ENCODE data around the gene BATF3.

Gene BATF3

GRCh38 chr1:212699625-212700222, at the start of gene BATF3:
Gene BATF3 (minus strand): TSS chr1:212699840. CDS start chr1:212699762, 78 bp downstream.
- Histone ChIP-seq H3K9me2 (replicated peaks; ENCODE audit: insufficient read depth, low read length) (no peaks in the 10 kb centered on the region), H4K20me1 (ENCODE audit: low read depth, low read length) (no peaks in the 10 kb centered on the region), H3K9me3 (ENCODE audit: insufficient read depth, low read length) (no peaks in the 10 kb centered on the region), H3K9ac (ENCODE audit: low read length) (peak within 1 kb of the TSS; percentile 55), H3K4me3 (ENCODE audit: insufficient read depth, low read length, poor library complexity, severe bottlenecking) (peak within 1 kb of the TSS; percentile 75), H3K4me2 (ENCODE audit: low read depth, low read length, poor library complexity, severe bottlenecking) (peak within 1 kb of the TSS; percentile 90), H3K79me2 (ENCODE audit: insufficient read depth, low read length) (no peaks in the 10 kb centered on the region), H3K36me3 (ENCODE audit: low read length) (no peaks in the 10 kb centered on the region), H3K27me3 (ENCODE audit: low read length) (no peaks in the 10 kb centered on the region), H2AFZ (ENCODE audit: low read depth, low read length, severe bottlenecking) (peak within 1 kb of the TSS; percentile 95), H3F3A (ENCODE audit: insufficient read depth) (peaks cover 20% of the 10 kb centered on the region), H3K27ac (ENCODE audit: low read depth, low read length) (no peak within 1 kb of the TSS)
- TF ChIP-seq CTCF (IDR thresholded peaks at IDR 0.05; ENCODE audit: insufficient read depth, low read length, poor library complexity, severe bottlenecking) (no peak), EZH2phosphoT487 (conservative IDR thresholded peaks at IDR 0.05; ENCODE audit: low read length) (no peak)

GRCh38 chr1:212746546-212746945, 46.9 kb upstream of the BATF3 start:
- H3K27ac ChIP-seq (ENCODE audit: low read depth, low read length): no peak overlapping the region
- no peaks in the 10 kb centered on the region for H3K36me3 ChIP-seq (ENCODE audit: low read length)
- no peaks in the 10 kb centered on the region for H4K20me1 ChIP-seq (ENCODE audit: low read depth, low read length)
- no peaks in the 10 kb centered on the region for H3K27me3 ChIP-seq (ENCODE audit: low read length)
- H3K4me2 ChIP-seq (ENCODE audit: low read depth, low read length, poor library complexity, severe bottlenecking): no peak overlapping the region
- peaks cover 9% of the 10 kb centered on the region; the same call in 1 of the 2 replicates for H3F3A ChIP-seq (ENCODE audit: insufficient read depth)
- no peak overlapping the region for H3K9ac ChIP-seq (ENCODE audit: low read length)
- H3K4me3 ChIP-seq (ENCODE audit: insufficient read depth, low read length, poor library complexity, severe bottlenecking): no peak overlapping the region
- TF ChIP-seq EZH2phosphoT487 (conservative IDR thresholded peaks at IDR 0.05; ENCODE audit: low read length) (no peak), CTCF (IDR thresholded peaks at IDR 0.05; ENCODE audit: insufficient read depth, low read length, poor library complexity, severe bottlenecking) (no peak)
- no peaks in the 10 kb centered on the region for H3K9me3 ChIP-seq (ENCODE audit: insufficient read depth, low read length)
- H2AFZ ChIP-seq (ENCODE audit: low read depth, low read length, severe bottlenecking): no peak overlapping the region
- peaks cover 30% of the 10 kb centered on the region for H3K79me2 ChIP-seq (ENCODE audit: insufficient read depth, low read length)
- no peaks in the 10 kb centered on the region for H3K9me2 ChIP-seq (replicated peaks; ENCODE audit: insufficient read depth, low read length)

GRCh38 chr1:212745303-212745702, 45.7 kb upstream of the BATF3 start:
- H3K9ac ChIP-seq (ENCODE audit: low read length): no peak overlapping the region
- peaks cover 30% of the 10 kb centered on the region for H3K79me2 ChIP-seq (ENCODE audit: insufficient read depth, low read length)
- H3K27me3 ChIP-seq (ENCODE audit: low read length): no peaks in the 10 kb centered on the region
- TF ChIP-seq CTCF (IDR thresholded peaks at IDR 0.05; ENCODE audit: insufficient read depth, low read length, poor library complexity, severe bottlenecking): no peak
- TF ChIP-seq EZH2phosphoT487 (conservative IDR thresholded peaks at IDR 0.05; ENCODE audit: low read length): no peak
- H4K20me1 ChIP-seq (ENCODE audit: low read depth, low read length): no peaks in the 10 kb centered on the region
- H3K36me3 ChIP-seq (ENCODE audit: low read length): no peaks in the 10 kb centered on the region
- no peaks in the 10 kb centered on the region for H3K9me3 ChIP-seq (ENCODE audit: insufficient read depth, low read length)
- no peak overlapping the region for H3K4me3 ChIP-seq (ENCODE audit: insufficient read depth, low read length, poor library complexity, severe bottlenecking)
- H3K9me2 ChIP-seq (replicated peaks; ENCODE audit: insufficient read depth, low read length): no peaks in the 10 kb centered on the region
- H3K27ac ChIP-seq (ENCODE audit: low read depth, low read length): no peak overlapping the region
- H3F3A ChIP-seq (ENCODE audit: insufficient read depth): no peaks in the 10 kb centered on the region
- H3K4me2 ChIP-seq (ENCODE audit: low read depth, low read length, poor library complexity, severe bottlenecking): no peak overlapping the region
- no peak overlapping the region for H2AFZ ChIP-seq (ENCODE audit: low read depth, low read length, severe bottlenecking)

Data from SU-DHL-6 (cell line).